Stimulated activated CD8-positive, alpha-beta memory T cell treated with anti-CD3 and anti-CD28 coated beads, Interleukin-4, amount 100 ng/mL, for 4 hours (primary cell): ENCODE data around the gene MYL11.
"Not testable (repeated sequence)": the region's sequence is repeated elsewhere in the genome, so short reads cannot be mapped to it uniquely, and the experiment has no call there.

Source experiments
- DNase-seq, 2 donors: peaks; one replicate each; pipeline ENCODE4 v3.0.0-alpha.2; 2020; ENCODE audit warnings: low read depth in 2 of 2, low spot score in 1 of 2

Gene MYL11

DNA sequence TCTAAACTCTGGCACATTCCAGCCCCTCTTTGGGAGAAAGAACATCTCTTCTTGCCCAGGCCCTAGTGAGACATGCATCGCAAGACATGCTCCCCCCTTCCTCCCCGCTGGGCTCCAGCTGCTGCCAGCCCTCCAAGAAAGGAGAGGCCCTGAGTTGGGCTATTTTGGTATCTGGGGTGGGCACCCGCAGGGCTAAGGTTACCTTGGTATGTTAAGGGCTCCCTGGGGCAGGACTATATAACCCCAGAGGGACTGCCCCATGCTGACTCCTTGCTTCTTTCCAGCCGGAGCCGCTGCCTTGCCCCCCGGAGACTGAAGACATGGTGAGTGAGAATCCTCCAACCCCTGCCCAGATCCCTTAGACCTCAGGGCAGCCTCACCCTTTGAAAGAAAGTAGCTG, at the start of gene MYL11:
TSS of gene MYL11 (plus strand) at position 265 of the 400 bp plus-strand sequence. CDS start at position 321, 56 bp downstream.
- DNase-seq = no peak

- DNase-seq = peak; percentile 42 to 71
These were observed 40.1 kb upstream of the MYL11 start for GRCh38 chr16:30334473-30334989.

DNA sequence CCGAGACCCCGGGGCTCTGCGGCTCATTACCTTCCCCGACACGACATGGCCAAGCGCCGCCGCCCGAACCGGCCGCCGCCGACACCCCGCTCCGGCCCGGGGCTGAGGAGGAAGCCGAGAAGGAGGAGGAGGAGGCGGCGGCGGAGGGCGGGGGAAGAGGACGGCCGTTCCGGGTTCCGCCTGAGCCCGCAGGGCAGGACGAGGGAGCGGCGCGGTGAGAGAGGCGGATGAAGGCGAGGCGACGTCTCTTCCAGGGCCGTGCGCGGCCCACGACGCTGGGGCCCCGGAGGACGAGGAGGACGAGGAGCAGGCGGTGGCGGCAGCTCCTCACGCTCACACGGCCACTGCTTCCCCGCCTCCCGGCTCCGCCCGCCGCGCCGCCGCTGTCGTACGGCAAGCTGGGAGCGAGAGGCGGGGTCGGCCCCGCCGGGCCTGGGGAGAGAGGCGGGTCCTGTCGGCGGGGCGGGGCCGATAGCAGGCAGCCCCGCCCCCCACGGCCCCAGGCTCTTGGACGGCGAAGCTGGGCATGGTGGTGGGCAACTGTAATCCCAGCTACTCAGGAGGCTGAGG, 39.5 kb upstream of the MYL11 start:
- DNase-seq = peak; percentile 52 to 70

- DNase-seq = no peak
These were observed 38.8 kb upstream of the MYL11 start for GRCh38 chr16:30335598-30336474.

DNA sequence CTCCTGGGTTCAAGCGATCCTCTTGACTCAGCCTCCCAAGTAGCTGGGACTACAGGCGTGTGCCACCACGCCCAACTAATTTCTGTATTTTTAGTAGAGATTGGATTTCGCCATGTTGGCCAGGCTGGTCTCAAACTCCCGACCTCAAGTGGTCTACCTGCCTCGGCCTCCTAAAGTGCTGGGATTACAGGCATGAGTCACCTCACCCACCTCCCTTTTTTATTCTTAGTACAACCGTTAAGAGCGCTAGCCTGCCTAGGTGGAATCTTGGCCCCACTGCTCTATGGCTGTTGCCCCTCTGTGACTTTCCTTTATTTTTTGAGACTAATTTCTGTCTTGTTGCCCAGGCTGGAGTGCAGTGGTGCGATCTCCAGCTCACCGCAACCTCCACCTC, 36.6 kb upstream of the MYL11 start:
- not testable (repeated sequence) for DNase-seq

DNA sequence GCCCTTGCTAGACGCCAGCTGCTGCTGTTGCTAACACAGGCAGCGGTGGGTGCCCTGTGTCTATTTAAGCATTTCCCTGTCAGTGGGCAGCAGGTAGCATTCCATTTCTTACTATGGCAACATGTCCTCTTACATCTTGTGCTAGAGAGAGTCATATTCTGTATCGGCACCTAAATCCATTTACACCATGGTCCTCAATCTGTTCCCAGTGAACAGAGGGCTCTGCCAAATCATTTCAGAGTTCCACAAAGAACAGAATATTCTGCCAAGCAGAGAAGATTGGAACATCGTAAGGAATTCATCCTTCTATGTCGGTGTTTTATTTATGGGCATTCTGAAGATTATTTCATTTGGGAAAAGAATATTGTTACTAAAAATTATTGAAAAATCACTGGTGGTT, 35.9 kb upstream of the MYL11 start:
- DNase-seq = not testable (repeated sequence)

DNA sequence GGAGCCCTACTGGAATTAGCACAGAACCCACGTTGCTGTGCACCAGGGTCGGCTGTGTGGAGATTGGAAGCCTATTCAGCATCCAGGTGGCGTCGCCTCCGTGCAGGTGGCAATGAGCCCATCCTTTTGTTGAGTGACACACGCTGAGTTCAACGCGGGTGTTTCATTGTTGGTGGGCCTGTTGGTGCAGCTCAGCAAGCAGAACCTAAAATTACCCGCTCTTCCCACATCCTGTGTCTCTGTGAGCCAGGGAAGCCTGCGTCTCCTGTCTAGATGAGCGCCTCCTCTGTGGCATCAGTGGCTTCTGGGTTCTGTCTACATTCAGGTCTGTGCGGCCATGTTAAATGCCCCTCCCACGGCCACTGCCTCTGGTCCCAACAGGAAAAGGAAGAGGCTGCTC, 34.0 kb upstream of the MYL11 start:
- no peak for DNase-seq

- DNase-seq = not testable (repeated sequence)
These were observed 32.6 kb upstream of the MYL11 start for GRCh38 chr16:30341971-30342370.

- DNase-seq = no peak
These were observed 31.7 kb upstream of the MYL11 start for GRCh38 chr16:30342751-30343490.

DNA sequence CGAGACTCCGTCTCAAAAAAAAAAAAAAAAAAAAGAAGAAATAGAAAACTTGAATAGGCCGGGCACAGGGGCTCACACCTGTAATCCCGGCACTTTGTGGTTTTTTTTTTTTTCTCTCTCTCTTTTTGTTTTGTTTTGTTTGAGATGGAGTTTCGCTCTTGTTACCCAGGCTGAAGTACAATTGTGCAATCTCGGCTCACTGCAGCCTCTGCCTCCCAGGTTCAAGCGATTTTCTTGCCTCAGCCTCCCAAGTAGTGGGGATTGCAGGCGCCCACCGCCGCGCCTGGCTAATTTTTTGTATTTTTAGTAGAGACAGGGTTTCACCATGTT, 31.1 kb upstream of the MYL11 start:
- DNase-seq = not testable (repeated sequence)

DNA sequence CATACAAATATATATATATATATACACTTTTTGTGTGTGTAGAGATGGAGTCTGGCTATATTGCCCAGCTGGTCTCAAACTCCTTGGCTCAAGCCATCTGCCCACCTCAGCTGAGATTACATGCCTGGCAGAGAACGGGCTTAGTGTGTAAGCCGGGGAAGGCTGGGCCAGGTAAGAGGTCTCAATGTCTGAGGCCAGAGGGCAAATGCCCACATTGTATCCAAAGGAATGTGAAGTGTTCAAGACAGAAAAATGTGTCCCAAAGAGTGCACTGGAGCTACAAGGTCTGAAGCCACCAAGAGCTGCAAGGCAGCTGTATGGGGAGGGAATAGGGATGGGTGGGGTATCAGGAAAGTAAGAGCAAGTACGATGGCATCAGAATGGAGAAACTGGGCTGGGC, 28.3 kb upstream of the MYL11 start:
- DNase-seq = no peak

DNA sequence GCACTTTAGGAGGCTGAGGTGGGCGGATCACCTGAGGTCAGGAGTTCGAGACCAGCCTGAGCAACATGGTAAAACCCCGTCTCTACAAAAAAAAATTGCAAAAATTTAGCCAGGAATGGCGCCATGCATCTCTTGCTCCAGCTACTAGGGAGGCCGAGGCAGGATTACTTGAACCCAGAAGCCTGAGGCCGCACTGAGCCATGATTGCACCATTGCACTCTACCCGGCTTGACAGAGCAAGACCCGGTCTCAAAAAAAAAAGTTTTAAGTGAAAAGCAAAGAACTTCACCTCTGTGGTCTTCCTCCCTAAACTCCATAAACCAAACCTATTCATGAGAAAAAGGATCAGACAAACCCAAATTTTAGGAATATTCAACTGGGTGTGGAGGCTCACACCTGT, 26.5 kb upstream of the MYL11 start:
- no peak for DNase-seq

DNA sequence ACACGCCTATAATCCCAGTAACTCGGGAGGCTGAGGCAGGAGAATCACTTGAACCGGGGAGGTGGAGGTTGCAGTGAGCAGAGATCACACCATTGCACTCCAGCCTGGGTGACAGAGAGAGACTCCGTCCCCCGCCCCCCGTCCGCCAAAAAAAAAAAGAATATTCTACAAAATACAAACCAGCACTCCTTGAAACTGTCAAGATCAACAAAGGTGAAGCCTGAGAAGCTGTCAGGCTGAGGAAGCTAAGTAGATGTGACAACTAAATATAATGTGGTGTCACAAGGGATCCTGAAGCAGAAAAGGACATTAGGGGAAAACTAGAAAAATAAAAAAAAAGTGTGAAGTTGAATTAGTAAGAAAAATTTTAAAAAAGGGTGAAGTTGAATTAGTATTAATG, 25.7 kb upstream of the MYL11 start:
- no peak for DNase-seq

- DNase-seq = no peak
These were observed 24.9 kb upstream of the MYL11 start for GRCh38 chr16:30349675-30350074.

DNA sequence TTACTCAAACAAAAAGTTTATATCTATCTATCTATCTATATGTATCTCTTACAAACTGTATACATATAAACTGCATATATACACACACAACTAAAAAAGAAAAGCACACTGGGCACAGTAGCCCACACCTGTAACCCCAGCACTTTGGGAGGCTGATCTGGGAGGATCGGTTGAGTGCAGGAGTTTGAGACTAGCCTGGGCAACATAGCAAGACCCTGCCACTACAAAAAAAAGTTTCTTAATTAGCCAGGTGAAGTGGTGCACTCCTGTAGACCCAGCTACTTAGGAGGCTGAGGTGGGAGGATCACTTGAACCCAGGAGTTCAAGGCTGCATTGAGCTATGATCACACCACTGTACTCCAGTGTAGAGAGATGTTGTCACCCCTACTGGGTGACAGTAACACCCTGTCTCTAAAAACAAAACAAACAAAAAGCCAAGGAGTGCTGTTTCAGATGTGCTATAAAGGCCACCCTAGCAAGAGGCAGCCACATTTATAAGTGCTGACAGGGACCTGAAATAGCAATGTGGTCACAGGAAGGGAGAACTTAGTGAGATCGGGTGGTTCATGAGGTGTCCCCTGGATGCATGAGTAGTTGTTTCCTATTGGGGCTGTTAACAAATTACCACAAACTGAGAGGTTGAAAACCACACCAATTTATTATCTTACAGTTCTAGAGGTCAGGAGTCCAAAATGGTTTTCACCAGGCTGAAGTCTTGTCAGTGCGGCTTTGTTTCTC, 24.3 kb upstream of the MYL11 start:
- no peak for DNase-seq

DNA sequence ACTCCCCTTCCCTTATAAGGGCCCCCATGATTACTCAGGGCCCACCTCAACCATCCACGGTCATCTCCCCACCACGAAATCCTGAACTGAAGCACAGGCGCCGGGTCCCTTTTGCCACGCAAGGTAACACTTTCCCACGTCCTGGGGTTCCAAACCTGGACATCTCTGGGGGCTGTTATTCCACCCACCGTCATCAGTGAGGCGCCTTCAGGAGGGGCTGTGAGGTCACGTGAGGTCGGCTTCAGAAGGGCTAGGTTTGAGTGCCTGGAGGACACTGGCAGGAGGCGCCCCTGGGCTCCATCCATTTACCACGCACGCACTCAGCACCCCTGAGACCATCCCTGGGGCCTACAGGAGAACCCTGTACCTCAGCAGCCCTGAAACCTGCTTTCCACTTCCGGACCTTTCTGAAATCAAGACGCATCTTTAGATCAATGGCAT, 23.6 kb upstream of the MYL11 start:
- no peak for DNase-seq

GRCh38 chr16:30351586-30352419, 22.8 kb upstream of the MYL11 start:
- DNase-seq = no peak

GRCh38 chr16:30352488-30353401, 21.9 kb upstream of the MYL11 start:
- DNase-seq = no peak

DNA sequence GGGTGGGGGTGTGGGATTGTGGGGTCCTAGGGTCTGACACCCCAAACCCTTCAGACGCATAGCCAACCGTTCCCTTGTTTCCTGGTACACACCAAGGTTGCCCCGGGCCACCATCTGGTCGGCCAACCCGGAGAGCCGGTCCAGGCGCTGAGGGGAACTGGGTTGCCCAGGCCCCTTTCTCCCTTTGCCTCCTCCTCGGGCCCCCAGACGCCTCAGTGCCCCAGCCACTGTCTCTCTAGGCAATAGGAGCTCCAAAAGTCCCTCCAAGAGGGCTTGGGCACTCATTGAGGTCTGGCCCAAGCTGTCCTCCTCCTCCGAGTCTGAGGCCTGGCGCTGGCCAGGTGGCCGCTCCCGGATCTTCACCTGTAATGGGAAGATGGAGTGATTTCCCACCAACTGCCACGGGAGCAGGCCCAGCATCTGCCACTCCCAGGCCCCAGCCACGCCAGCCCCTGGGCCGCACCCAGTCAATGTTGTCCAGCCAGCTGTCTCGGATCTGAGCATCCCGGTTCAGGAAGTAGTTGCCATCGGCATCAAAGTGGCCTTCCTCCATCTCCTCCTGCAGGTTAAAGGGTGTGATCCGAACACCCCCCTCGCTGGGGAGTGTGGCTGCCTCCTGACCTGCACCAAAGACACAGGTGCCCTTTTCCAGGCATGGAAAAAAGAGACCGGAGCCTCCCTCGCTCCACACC, 21.0 kb upstream of the MYL11 start:
- no peak for DNase-seq
